Hepatocyte (in vitro differentiated cells): Measurements from ENCODE around the gene STAC.

Source experiments
- CTCF ChIP-seq: fragments of 200-600 bp; sonication (generic); IDR thresholded peaks from 2 replicates; pipeline ENCODE4 v1.5.1; 2016; ENCODE audit warnings: antibody characterized with exemption, mild to moderate bottlenecking; ENCODE audit not compliant: poor library complexity
- EZH2 ChIP-seq: fragments of 200-600 bp; sonication (generic); IDR thresholded peaks from 2 replicates; pipeline ENCODE4 v1.6.1; 2016; ENCODE audit warnings: antibody characterized with exemption, mild to moderate bottlenecking, borderline replicate concordance

- TF ChIP-seq CTCF (no peak), EZH2 (no peak)
Observed at GRCh38 chr3:36444909-36445308, 64.6 kb downstream of the STAC start.
